Stimulated activated CD4-positive, alpha-beta T cell treated with anti-CD3 and anti-CD28 coated beads, Interleukin-15, amount 100 ng/mL, for 1 hour (primary cell): Measurements from ENCODE around the gene CHMP4B.

Experiments
- DNase-seq, 2 donors: peaks; one replicate each; pipeline ENCODE4 v3.0.0-alpha.2; 2020; ENCODE audit warnings: low read depth in 1 of 2, low spot score in 1 of 2

CHMP4B gene

DNA sequence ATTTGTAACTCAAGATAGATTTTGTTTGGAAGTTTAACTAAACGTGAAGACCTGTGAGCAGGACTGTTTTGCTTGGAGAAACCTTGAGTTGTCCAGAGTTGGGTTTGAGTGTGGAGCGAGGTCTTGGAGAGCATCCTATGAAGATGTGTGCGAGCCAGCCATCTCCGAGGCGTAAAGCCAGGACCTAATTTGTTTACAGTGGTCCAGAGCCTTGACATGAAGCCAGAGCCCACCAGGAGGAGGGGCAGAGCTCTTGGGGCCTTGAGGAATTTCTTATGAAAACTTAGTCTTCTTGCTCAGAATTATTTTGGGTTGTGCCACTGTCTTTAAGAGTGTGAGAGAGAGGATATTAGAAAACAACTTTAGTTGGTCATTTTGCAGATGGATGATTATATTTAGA is 6.3 kb downstream of the CHMP4B start:
- DNase-seq, result no peak

DNA sequence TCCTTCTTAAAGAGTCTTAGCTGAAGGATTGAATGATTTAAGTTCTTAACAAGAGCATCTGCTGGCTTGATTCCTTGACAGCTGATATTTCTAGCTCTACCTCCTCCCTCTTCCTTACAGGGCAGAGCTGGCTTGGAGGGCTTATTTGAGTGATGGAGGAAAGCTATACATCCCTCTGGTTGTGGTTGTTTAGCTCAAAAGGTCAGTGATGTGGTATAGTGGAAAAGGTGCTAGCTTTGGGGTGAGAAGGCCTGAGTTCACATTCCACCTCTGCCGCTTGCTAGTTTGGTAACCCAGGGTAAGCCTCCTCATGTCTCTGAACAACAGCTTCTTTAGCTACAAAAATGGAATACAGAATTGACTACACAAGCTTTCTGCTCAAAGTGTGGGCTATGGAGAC is 8.3 kb downstream of the CHMP4B start:
- no peak for DNase-seq

DNA sequence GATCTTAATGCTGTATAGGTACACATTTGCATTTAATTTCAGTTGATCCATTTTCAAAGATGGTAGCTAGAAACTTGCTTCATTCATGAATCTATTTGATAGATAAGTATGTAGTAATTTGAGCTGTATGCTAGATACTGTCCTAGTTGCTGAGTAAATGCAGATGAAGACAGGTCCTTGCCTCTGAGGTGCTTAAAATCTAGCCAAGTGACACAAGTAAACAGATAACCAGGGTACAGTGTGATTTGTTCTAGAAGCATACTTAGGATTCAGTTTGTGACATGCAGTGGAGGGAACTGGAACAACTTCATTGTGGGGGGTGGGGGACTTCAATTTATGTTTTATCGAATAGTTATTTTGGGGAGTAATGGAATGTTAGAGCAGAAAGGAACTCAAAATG is 9.2 kb downstream of the CHMP4B start:
- no peak for DNase-seq

DNA sequence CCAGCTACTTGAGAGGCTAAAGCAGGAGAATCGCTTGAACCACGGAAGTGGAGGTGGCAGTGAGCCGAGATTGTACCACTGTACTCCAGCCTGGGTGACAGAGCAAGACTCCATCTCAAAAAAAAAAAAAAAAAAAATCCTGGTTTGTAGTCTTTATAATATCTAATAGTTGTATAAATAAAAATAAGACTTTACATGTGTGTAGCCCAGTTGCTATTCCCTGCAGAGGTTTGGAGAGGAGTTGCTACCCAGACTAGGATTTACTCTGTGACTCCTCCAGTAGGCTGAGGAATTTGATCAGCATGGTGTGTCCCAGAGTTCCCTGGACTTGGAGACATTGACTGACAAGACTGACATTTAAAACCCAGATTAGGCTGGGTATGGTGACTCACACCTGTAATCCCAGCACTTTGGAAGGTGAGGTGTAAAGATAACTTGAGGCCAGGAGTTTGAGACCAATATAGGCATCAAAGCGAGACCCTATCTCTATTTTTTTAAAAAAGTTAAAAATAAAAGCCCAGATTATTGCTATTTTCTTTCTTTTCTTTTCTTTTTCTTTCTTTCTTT is 10.2 kb downstream of the CHMP4B start:
- DNase-seq, result no peak

- DNase-seq, result no peak
Observed at GRCh38 chr20:33822423-33822822, 11.3 kb downstream of the CHMP4B start.

- no peak for DNase-seq
Observed at GRCh38 chr20:33822991-33823390, 11.8 kb downstream of the CHMP4B start.

- DNase-seq, result no peak
Observed at GRCh38 chr20:33824852-33825251, 13.7 kb downstream of the CHMP4B start.

- DNase-seq, result no peak
Observed at GRCh38 chr20:33825340-33826269, 14.5 kb downstream of the CHMP4B start.

DNA sequence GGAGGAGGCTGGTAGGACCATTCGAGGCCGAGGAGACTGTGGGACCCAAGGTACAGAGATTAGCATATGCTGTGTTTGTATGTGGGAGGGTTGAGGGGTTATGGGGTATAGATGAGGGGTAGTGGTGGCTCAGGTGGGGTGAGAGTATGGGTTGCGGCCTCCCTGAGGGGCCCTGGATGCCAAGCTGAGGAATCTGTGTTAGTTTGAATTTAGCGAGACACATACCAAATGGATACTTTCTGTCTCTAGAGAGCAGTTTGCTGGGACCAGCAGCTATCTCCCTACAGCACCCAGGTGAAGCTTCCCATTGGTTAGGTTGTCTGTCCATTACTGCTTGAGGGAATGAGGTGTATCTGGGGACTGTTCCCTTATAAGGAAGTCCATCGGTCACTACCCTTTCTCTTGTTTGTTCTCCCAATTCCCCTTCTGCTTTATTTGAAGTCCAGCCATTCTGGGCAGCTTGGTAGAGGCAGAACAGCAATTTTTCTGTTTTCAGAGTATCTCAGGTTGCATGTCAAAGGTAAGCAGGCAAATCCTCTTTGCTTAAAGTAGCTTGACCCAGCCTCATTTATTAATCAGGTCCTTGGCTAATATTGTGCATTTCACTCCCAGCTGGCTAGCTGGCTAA is 15.2 kb downstream of the CHMP4B start:
- no peak for DNase-seq

GRCh38 chr20:33827109-33827508 is 16.0 kb downstream of the CHMP4B start:
- DNase-seq, result no peak

GRCh38 chr20:33827634-33828325 is 16.6 kb downstream of the CHMP4B start:
- no peak for DNase-seq

DNA sequence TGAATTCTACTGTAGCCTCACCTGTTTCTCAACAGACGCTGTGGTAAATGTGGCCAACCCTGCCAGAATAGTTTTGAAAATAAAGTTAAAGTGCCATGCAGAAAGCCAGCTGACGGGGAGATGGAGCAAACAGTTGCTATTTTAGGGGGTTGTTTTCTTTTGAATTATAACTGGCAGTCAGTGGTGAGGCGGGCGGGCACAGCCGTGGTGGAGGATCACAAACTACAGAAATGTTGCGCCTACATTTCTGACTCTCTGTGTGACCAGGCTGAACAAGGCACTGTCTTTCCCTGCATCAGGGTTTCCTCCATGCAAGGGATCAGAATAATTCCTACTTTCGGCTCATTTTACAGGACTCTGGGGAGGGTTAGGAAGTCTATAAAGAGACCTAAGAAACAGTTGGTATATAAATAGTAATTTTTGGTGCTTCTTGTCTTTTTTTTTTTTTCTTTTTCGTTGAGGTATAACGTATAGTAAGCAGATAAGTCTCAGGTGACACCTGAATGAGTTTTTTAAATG is 17.2 kb downstream of the CHMP4B start:
- DNase-seq, result no peak

- DNase-seq, result no peak
Observed at GRCh38 chr20:33828967-33829560, 17.9 kb downstream of the CHMP4B start.

DNA sequence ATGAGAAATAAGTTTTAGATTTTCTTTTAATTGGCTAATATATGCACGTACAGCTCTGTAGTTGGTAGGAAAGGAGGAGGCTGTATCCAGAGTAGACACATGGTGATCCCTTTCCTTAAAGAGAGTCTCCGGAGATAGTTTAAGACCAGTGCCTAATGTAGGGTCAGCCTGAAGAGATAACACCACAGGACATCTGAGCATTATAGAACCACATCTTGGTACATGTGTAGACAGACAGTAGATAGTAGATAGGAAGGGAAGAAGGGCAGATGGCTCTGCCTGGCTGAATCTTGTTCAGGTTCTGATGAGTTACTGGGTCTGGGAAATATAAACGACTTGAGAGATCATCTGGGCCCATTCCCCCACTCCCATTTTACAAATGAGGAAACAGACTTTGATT is 18.5 kb downstream of the CHMP4B start:
- DNase-seq, result no peak

- no peak for DNase-seq
Observed at GRCh38 chr20:33830371-33830770, 19.2 kb downstream of the CHMP4B start.

DNA sequence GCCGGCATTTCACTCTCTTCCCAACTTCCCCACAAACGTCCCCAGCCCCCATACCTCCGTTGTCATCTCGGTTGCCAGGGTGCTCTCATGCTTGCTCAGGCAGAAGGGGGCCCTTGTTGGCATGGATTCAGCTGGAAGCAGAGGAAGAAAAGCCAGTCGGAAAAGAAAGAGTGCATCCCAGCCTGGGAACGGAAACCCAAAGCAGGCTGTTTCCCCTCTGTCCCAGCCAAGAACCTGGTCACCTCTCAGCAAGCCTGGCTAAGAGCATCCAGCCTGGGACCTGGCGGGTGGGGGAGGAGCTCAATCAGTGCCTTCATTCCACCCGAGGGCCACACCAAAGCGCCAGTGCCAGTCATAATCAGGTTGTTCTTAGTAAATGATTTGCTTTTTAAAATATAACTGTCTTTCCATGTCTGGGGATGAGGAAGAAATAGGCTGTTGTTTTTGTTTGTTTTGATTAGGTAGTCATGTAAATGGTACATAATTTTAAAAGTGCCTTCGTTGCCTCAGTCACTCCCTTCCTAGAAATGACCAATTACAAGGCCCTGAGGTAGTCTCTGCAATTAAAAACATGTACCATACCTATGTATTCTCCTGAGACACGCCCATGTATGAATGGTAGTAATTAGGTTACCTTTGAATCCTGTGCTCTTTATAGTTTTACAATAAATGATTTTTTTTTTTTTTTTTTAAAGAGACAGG is 21.1 kb downstream of the CHMP4B start:
- no peak for DNase-seq

DNA sequence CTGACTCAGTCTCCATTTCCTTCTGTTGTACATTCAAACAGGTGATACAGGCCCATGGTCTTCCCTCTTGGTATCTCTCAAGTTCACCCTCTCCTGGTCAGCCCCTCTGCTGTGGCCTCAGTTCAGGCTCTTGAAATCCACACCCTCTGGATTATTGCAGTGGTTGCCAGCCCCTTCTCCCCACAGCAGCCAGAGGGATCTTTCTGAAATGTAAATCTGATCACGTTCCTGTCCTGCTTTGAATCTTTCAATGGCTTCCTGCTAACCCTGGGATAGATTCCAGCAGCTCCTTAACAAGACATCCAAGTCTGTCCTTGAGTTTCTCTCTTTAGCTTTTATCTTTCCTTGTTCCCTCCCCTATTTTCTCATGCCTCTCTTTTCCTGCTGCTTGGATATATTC is 22.2 kb downstream of the CHMP4B start:
- no peak for DNase-seq

DNA sequence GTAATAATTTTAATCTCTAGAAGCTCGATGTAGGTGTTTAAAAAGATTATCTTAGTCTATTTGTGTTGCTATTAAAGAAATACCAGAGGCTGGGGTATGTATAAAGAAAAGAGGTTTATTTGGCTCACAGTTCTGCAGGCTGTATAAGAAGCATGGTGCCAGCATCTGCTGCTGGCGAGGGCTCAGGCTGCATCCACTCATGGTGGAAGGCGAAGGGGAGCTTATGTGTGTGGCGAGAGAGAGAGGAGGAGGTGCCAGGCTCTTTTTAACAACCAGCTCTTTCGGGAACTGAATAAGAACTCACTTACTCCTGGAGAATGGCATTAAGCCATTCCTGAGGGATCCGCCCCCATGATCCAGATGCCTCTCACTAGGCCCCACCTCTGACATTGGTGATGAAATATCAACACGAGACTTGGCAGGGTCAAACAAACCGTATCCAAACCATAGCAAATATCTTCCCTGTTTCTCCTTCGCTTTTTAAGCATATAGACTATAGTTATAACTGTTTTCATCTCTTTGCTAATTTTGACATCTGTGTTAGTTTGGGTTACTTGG is 24.5 kb downstream of the CHMP4B start:
- DNase-seq, result no peak

GRCh38 chr20:33836277-33836676 is 25.1 kb downstream of the CHMP4B start:
- no peak for DNase-seq
